ENCODE results near the gene SLC25A4.
"Not testable (repeated sequence)": the region's sequence is repeated elsewhere in the genome, so short reads cannot be mapped to it uniquely, and the experiment has no call there.

SLC25A4 gene

GRCh38 chr4:185142912-185143600 lies at the start of gene SLC25A4:
TSS of gene SLC25A4 (plus strand) at chr4:185143266. CDS start at chr4:185143373, 107 bp downstream.
- DNase-seq: peak; percentile 8 to 45

DNA sequence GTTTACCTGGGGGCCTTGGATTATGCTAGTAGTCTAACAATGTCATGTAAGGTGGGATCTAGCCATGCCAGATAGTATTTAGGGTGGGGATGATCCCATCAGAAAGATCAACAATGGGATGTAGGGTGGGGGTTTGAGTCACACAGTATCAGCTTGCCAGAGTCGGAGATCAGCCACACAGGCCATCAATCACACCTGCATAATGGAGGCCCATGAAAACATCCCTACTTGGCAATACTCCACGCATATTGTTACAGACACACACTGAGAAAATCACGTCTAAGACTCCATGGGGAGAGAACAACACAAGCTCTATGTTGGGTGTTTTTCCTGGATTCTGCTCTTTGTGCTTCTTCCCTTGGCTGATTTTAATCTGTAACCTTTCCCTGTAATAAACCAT lies 49.5 kb upstream of the SLC25A4 start:
- DNase-seq: no peak

GRCh38 chr4:185096032-185096653 lies 46.9 kb upstream of the SLC25A4 start:
- peak in 1 of 2 experiments; percentile 54 for DNase-seq

GRCh38 chr4:185098474-185098873 lies 44.6 kb upstream of the SLC25A4 start:
- no peak for DNase-seq

GRCh38 chr4:185099024-185099682 lies 43.9 kb upstream of the SLC25A4 start:
- DNase-seq: no peak

GRCh38 chr4:185099940-185100339 lies 43.1 kb upstream of the SLC25A4 start:
- DNase-seq: no peak

GRCh38 chr4:185100423-185100822 lies 42.6 kb upstream of the SLC25A4 start:
- no peak for DNase-seq

DNA sequence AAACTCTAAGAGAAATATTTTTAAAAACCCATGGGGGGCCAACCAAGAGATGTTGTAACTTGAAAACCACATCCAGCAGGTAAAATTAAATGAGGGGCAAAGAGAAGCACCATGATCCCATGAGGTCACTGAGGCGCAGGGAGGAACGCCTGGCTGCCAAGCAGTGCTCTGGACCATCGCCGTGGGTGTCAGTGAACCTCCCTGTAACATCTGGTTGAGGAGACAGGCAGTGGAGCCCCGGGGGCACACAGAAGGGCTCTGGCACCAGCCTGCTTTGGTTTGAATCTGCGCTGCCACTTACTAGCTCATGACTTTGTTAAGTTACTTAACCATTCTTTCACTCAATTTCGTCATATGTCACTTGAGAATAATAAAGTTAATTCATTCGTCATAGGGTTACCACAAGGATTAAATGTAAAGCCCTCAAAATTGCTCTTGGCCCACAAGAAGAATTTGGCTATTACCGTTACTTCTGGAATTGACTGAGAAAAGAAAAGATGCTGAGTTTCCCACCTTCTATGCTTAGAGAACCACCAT lies 41.6 kb upstream of the SLC25A4 start:
- no peak for DNase-seq

GRCh38 chr4:185104733-185105132 lies 38.3 kb upstream of the SLC25A4 start:
- no peak for DNase-seq

DNA sequence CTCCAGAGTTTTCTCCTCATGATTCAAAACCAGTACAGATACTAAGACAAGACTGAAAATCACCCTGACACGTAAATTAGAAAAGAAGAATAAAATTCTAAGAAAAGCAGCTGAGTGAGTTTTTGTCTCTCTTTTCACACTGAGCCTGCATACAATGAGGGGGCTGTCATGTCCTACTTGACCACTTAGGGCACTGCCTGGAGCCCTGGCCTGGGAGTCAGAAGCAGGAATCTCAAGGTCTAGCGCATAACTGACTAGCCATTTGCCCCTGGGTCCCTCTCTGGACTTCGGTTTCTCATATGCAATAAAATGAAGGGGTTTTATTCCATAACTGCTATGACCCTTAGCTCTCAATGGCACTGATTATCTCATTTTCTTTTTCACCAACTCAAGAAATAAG lies 36.7 kb upstream of the SLC25A4 start:
- no peak for DNase-seq

DNA sequence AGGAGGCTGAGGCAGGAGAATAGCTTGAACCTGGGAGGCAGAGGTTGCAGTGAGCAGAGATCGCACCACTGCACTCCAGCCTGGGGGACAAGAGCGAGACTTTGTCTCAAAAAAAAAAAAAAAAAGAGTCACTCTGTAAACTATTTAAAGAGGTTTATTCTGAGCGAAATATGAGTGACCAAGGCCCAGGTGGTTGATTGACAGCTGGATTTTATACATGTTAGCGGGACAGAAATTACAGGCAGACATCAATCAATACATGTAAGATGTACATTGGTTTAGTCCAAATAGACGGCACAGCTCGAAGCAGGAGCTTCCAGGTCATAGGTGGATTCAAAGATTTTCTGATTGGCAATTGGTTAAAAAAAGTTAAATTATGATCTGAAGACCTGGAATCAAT lies 35.5 kb upstream of the SLC25A4 start:
- DNase-seq: not testable (repeated sequence)

DNA sequence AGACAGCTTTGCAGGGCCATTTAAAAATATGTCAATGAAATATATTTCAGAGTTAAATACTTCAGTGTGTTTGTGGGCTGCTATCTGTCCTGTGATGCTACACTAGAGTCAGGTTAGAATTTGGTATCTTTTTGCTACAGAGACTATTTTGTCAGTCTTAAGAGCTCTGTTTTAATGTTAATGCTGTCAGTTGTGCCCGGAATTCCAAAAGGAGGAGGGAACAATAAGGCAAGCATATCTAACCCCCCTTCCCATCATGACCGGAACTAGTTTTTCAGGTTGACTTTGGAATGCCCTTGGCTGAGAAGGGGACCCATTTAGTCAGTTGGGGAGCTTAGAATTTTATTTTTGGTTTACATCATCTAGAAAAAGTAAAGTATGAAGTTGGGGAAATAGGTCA lies 34.9 kb upstream of the SLC25A4 start:
- no peak for DNase-seq

DNA sequence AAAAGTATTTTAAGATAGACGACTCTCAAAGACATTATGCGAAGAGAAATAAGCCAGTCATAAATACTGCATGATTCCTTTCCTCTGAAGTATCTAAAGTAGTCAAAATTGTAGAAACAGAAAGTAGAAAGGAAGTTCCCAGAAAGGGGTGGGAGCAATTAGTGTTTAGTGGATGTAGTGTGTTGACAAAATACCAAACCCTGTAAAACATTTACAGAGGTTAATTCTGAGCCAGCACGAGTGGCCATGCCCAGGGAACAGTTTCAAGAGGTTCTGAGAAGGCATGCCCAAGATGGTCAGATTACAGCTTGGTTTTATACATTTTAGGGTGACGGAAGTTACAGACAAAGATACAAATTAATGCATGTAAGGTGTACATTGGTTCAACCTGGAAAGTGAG lies 34.4 kb upstream of the SLC25A4 start:
- DNase-seq: no peak

- DNase-seq: no peak
Measured at GRCh38 chr4:185109736-185110135, 33.3 kb upstream of the SLC25A4 start.

- no peak for DNase-seq
Measured at GRCh38 chr4:185110375-185110823, 32.7 kb upstream of the SLC25A4 start.

GRCh38 chr4:185112104-185112503 lies 31.0 kb upstream of the SLC25A4 start:
- peak; percentile 53 to 90 for DNase-seq

DNA sequence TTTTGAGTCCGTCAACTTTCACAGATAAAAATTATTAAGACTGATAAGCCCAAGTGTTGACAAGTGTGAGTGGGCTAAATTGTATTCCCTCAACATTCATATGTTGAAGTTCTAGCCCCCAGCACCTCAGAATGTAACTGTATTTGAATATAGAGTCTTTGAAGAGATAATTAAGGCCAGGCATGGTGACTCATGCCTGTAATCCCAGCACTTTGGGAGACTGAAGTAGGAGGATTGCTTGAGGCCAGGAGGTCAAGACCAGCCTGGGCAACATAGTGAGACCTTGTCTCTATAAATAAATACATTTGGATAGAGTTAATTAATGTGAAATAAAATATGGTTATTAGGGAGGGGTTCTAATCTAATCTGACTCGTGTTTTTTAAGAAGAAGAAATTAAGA lies 29.7 kb upstream of the SLC25A4 start:
- no peak for DNase-seq

DNA sequence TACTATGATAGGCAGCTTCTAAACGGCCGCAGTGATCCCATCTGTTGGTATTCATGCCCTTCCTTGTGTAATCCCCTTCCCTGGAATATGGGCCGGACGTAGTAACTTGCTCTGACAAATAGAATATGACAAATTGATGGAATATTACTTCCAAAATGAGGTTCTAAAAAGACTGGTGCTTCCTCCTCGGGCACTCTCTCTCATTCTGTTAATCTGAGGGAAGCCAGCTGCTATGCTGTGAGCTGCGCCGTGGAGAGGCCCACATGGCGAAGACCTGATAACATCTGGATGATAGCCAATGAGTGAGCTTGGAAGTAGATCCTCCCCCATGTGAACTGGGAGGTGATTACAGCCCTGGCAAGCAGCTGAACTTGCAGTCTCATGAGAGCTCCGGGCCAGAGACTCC lies 27.2 kb upstream of the SLC25A4 start:
- no peak for DNase-seq

GRCh38 chr4:185117300-185117934 lies 25.6 kb upstream of the SLC25A4 start:
- no peak for DNase-seq

- no peak for DNase-seq
Measured at GRCh38 chr4:185118876-185119275, 24.2 kb upstream of the SLC25A4 start.

GRCh38 chr4:185119467-185119866 lies 23.6 kb upstream of the SLC25A4 start:
- DNase-seq: not testable (repeated sequence)

- no peak for DNase-seq
Measured at GRCh38 chr4:185119927-185120630, 23.0 kb upstream of the SLC25A4 start.

- DNase-seq: no peak
Measured at GRCh38 chr4:185120631-185120946, 22.5 kb upstream of the SLC25A4 start.
